Loucy (cell line): ENCODE data around the gene RNU6-9.

ENCODE experiments used
- CTCF ChIP-seq: fragments of 200-600 bp; sonication (generic); conservative IDR thresholded peaks from 2 replicates; pipeline ENCODE4 v1.5.1; 2014; ENCODE audit warnings: mild to moderate bottlenecking, antibody characterized with exemption, low read length
- EZH2phosphoT487 ChIP-seq: fragments of 200-600 bp; IDR thresholded peaks from 2 replicates; pipeline ENCODE4 v1.6.1; 2018; ENCODE audit warnings: antibody characterized with exemption, mild to moderate bottlenecking, moderate library complexity, borderline replicate concordance

- no peak for TF ChIP-seq CTCF
- TF ChIP-seq EZH2phosphoT487, result no peak
Observed at GRCh38 chr19:916645-917322, 23.5 kb downstream of the RNU6-9 start.
